Endothelial cell (in vitro differentiated cells): ENCODE data around the gene VWA8. TPM values are rescaled to one million over a fixed set of nuclear protein-coding genes. Genes with fewer than 3 reads are reported as not detected.
"Not testable (repeated sequence)": the region's sequence is repeated elsewhere in the genome, so short reads cannot be mapped to it uniquely, and the experiment has no call there.

Experiments
- DNase-seq: peaks from one replicate; pipeline ENCODE4 v3.0.0; 2021; ENCODE audit warnings: low spot score
- H3K27ac Mint-ChIP-seq: one replicate; pipeline ENCODE4 v1.8.0; 2021; ENCODE audit warnings: mixed read lengths, inconsistent platforms; ENCODE audit not compliant: unreplicated experiment
- H3K27me3 Mint-ChIP-seq: one replicate; pipeline ENCODE4 v1.8.0; 2021; ENCODE audit warnings: mild to moderate bottlenecking, moderate library complexity, mixed read lengths, inconsistent platforms; ENCODE audit not compliant: unreplicated experiment
- H3K36me3 Mint-ChIP-seq: one replicate; pipeline ENCODE4 v1.8.0; 2021; ENCODE audit warnings: mild to moderate bottlenecking, low read depth, mixed read lengths, inconsistent platforms; ENCODE audit not compliant: unreplicated experiment
- H3K4me1 Mint-ChIP-seq: one replicate; pipeline ENCODE4 v1.8.0; 2021; ENCODE audit warnings: mild to moderate bottlenecking, mixed read lengths, inconsistent platforms; ENCODE audit not compliant: unreplicated experiment
- H3K4me3 Mint-ChIP-seq: one replicate; pipeline ENCODE4 v1.8.0; 2021; ENCODE audit warnings: mild to moderate bottlenecking, mixed read lengths, inconsistent platforms; ENCODE audit not compliant: unreplicated experiment
- H3K9me3 Mint-ChIP-seq: one replicate; pipeline ENCODE4 v1.8.0; 2021; ENCODE audit warnings: mixed read lengths, inconsistent platforms; ENCODE audit not compliant: unreplicated experiment
- CTCF ChIP-seq: fragments of 200-600 bp; sonication (generic); IDR thresholded peaks from one replicate; pipeline ENCODE4 v1.5.0; 2021; ENCODE audit warnings: antibody characterized with exemption; ENCODE audit not compliant: unreplicated experiment
- total RNA-seq: library from RNA; stranded (reverse); fragmentation: NEBNext Ultra II Directional; extraction: Animal tissue kit (Norgen Biotek cat#: 25700); gene quantifications from one replicate; pipeline ENCODE4 v1.2.1, GENCODE V29; 2021; ENCODE audit not compliant: unreplicated experiment

Gene VWA8
- total RNA-seq, 1 donor from 2014 or later = 8.2 TPM

GRCh38 chr13:41809962-41810361, 150.9 kb downstream of the VWA8 start:
- Mint-ChIP-seq H3K27ac (no peak overlapping the region), H3K36me3 (peaks cover 5% of the 10 kb centered on the region), H3K4me3 (no peak overlapping the region), H3K9me3 (no peaks in the 10 kb centered on the region), H3K27me3 (no peaks in the 10 kb centered on the region), H3K4me1 (peaks cover 2% of the 10 kb centered on the region)
- no peak for TF ChIP-seq CTCF
- no peak for DNase-seq

GRCh38 chr13:41803445-41803735, 157.5 kb downstream of the VWA8 start:
- DNase-seq, H3K4me3 Mint-ChIP-seq, H3K9me3 Mint-ChIP-seq, H3K27me3 Mint-ChIP-seq, H3K4me1 Mint-ChIP-seq, H3K27ac Mint-ChIP-seq: not testable (repeated sequence)
- peaks cover 12% of the 10 kb centered on the region for H3K36me3 Mint-ChIP-seq

GRCh38 chr13:41802684-41803444, 158.0 kb downstream of the VWA8 start:
- no peak overlapping the region for H3K4me3 Mint-ChIP-seq
- H3K9me3 Mint-ChIP-seq = no peaks in the 10 kb centered on the region
- H3K27me3 Mint-ChIP-seq = no peaks in the 10 kb centered on the region
- H3K27ac Mint-ChIP-seq = no peak overlapping the region
- no peak for TF ChIP-seq CTCF
- DNase-seq = no peak
- H3K36me3 Mint-ChIP-seq = peaks cover 12% of the 10 kb centered on the region
- H3K4me1 Mint-ChIP-seq = no peaks in the 10 kb centered on the region

- no peak overlapping the region for H3K4me3 Mint-ChIP-seq
- no peaks in the 10 kb centered on the region for H3K4me1 Mint-ChIP-seq
- peaks cover 12% of the 10 kb centered on the region for H3K36me3 Mint-ChIP-seq
- no peak for TF ChIP-seq CTCF
- no peaks in the 10 kb centered on the region for H3K27me3 Mint-ChIP-seq
- no peak overlapping the region for H3K27ac Mint-ChIP-seq
- H3K9me3 Mint-ChIP-seq = no peaks in the 10 kb centered on the region
- DNase-seq = no peak
Measured at GRCh38 chr13:41802043-41802683, 158.7 kb downstream of the VWA8 start.

GRCh38 chr13:41791056-41791455, 169.9 kb downstream of the VWA8 start:
- Mint-ChIP-seq H3K27me3 (no peaks in the 10 kb centered on the region), H3K4me1 (peaks cover 26% of the 10 kb centered on the region)

More at GRCh38 chr13:41791056-41791455, 169.9 kb downstream of the VWA8 start:
- no peak for TF ChIP-seq CTCF
- H3K36me3 Mint-ChIP-seq = no peaks in the 10 kb centered on the region
- H3K27ac Mint-ChIP-seq = no peak overlapping the region
- no peak overlapping the region for H3K4me3 Mint-ChIP-seq
- H3K9me3 Mint-ChIP-seq = no peaks in the 10 kb centered on the region
- no peak for DNase-seq
